K562 (cell line): ENCODE results near the gene RAB31. TPM values are rescaled to one million over a fixed set of nuclear protein-coding genes. Genes with fewer than 3 reads are reported as not detected.

ENCODE experiments used
- ARID1B ChIP-seq: fragments of 450-650 bp; IDR thresholded peaks from 2 replicates; pipeline ENCODE4 v1.6.1; 2016; ENCODE audit warnings: antibody characterized with exemption, mild to moderate bottlenecking, inconsistent platforms
- CTBP1 ChIP-seq: fragments of 450-650 bp; IDR thresholded peaks from 2 replicates; pipeline ENCODE4 v1.6.1; 2016; ENCODE audit warnings: borderline replicate concordance
- DMBX1 ChIP-seq: fragments of 250-450 bp; sonication (Bioruptor Pico); IDR thresholded peaks from 2 replicates; pipeline ENCODE4 v1.8.0; 2022; ENCODE audit warnings: inconsistent platforms, mild to moderate bottlenecking, moderate library complexity, borderline replicate concordance
- EP400 ChIP-seq: fragments of 450-650 bp; IDR thresholded peaks from 2 replicates; pipeline ENCODE4 v1.6.1; 2017; ENCODE audit warnings: antibody characterized with exemption, mild to moderate bottlenecking, moderate library complexity
- FOXP4 ChIP-seq: sonication (generic); formaldehyde crosslinking; IDR thresholded peaks from 2 replicates; pipeline ENCODE4 v1.8.0; 2022; ENCODE audit warnings: mild to moderate bottlenecking, missing genetic modification reagents, borderline replicate concordance
- GABPB1 ChIP-seq: sonication (generic); formaldehyde crosslinking; IDR thresholded peaks from 2 replicates; pipeline ENCODE4 v1.8.0; 2022; ENCODE audit warnings: mild to moderate bottlenecking, missing genetic modification reagents
- GMEB1 ChIP-seq: fragments of 250-450 bp; sonication (Bioruptor Pico); IDR thresholded peaks from 2 replicates; pipeline ENCODE4 v1.4.0; 2020; ENCODE audit warnings: mild to moderate bottlenecking
- HNRNPH1 ChIP-seq: fragments of 200-400 bp; formaldehyde crosslinking; optimal IDR thresholded peaks from 2 replicates; pipeline ENCODE3; 2017; ENCODE audit warnings: low read depth, mild to moderate bottlenecking, low read length, moderate library complexity
- KLF6 ChIP-seq: fragments of 250-450 bp; sonication (Bioruptor Pico); IDR thresholded peaks from 2 replicates; pipeline ENCODE4 v1.4.0; 2020; ENCODE audit warnings: mild to moderate bottlenecking, moderate library complexity, borderline replicate concordance
- RBM15 ChIP-seq: fragments of 200-400 bp; formaldehyde crosslinking; IDR thresholded peaks from 2 replicates; pipeline ENCODE4 v1.6.1; 2018; ENCODE audit warnings: mild to moderate bottlenecking, low read length, moderate library complexity; ENCODE audit not compliant: insufficient read depth
- RNF2 ChIP-seq: sonication (generic); IDR thresholded peaks from 2 replicates; pipeline ENCODE4 v1.6.1; 2016
- RREB1 ChIP-seq: fragments of 250-450 bp; sonication (Bioruptor Pico); IDR thresholded peaks from 2 replicates; pipeline ENCODE4 v1.4.0; 2020
- TCF3 ChIP-seq: sonication (generic); formaldehyde crosslinking; IDR thresholded peaks from 2 replicates; pipeline ENCODE4 v1.4.0; 2020; ENCODE audit warnings: mild to moderate bottlenecking, missing genetic modification reagents
- ZNF311 ChIP-seq: fragments of 250-450 bp; sonication (Bioruptor Pico); IDR thresholded peaks from 2 replicates; pipeline ENCODE4 v1.4.0; 2020; ENCODE audit warnings: mild to moderate bottlenecking, moderate library complexity
- ZNF324 ChIP-seq: fragments of 250-450 bp; sonication (Bioruptor Pico); IDR thresholded peaks from 2 replicates; pipeline ENCODE4 v1.4.0; 2020; ENCODE audit warnings: mild to moderate bottlenecking
- ZNF395 ChIP-seq: fragments of 200-800 bp; sonication (Bioruptor generic); IDR thresholded peaks from 2 replicates; pipeline ENCODE4 v1.6.1; 2017; ENCODE audit warnings: missing genetic modification characterization, missing compliant biosample characterization
- ZNF57 ChIP-seq: fragments of 450-650 bp; formaldehyde crosslinking; IDR thresholded peaks from 2 replicates; pipeline ENCODE4 v1.4.0; 2020; ENCODE audit warnings: mild to moderate bottlenecking, moderate library complexity
- ZNF778 ChIP-seq: fragments of 450-650 bp; formaldehyde crosslinking; IDR thresholded peaks from 2 replicates; pipeline ENCODE4 v1.4.0; 2020; ENCODE audit warnings: mild to moderate bottlenecking, moderate library complexity
- polyA plus RNA-seq, 8 experiments: library from polyadenylated mRNA; depleted of rRNA in 4 of 8; stranded (reverse) in 5 of 8; unstranded in 3 of 8; fragments of >200 nt; fragmentation: Nextera tagmentation in 2 of 8; fragmentation: Illumina TruSeq in 1 of 8; extraction: Ambion mirVana in 2 of 8; extraction: Trizol in 1 of 8; gene quantifications; 2 replicates each; pipeline versions ENCODE4 v1.2.1 to v1.2.3, GENCODE V29; 2011 to 2014; ENCODE audit warnings: inconsistent platforms in 1 of 8, missing spikeins in 1 of 8
- total RNA-seq, 7 experiments: library from RNA; depleted of rRNA in 6 of 7; stranded (reverse); fragments of >200 nt in 6 of 7; fragmentation: Illumina TruSeq in 2 of 7; extraction: Trizol in 2 of 7; gene quantifications; 2 replicates each; pipeline versions ENCODE4 v1.2.1 to v1.2.3, GENCODE V29; 2011 to 2021; ENCODE audit warnings: low replicate concordance in 1 of 7

The RAB31 gene
- total and polyA plus RNA-seq, 9 of the 15 experiments (the other 6 are each of a cell fraction or from before 2014, with no cell fraction given): 20.7 to 70.4 (median 41.3) TPM

- TF ChIP-seq CTBP1: 0 out of 2 replicates have a peak, but pooled peaks have one; percentile 41
- 0 out of 2 replicates have a peak, but pooled peaks have one; percentile 83 for TF ChIP-seq FOXP4
- TF ChIP-seq ZNF778 (CRISPR knock-in tag): no peak
- TF ChIP-seq TCF3: peak; percentile 54
- no peak for TF ChIP-seq GABPB1
- TF ChIP-seq RBM15: no peak
- TF ChIP-seq ARID1B: peak; percentile 60
- TF ChIP-seq ZNF324 (CRISPR knock-in tag): no peak
- 0 out of 2 replicates have a peak, but pooled peaks have one; percentile 43 for TF ChIP-seq EP400
- 0 out of 2 replicates have a peak, but pooled peaks have one; percentile 71 for TF ChIP-seq KLF6 (CRISPR knock-in tag)
- TF ChIP-seq ZNF57 (CRISPR knock-in tag): no peak; the same call in 1 of the 2 replicates
- TF ChIP-seq GMEB1: 0 out of 2 replicates have a peak, but pooled peaks have one; percentile 38
- TF ChIP-seq RNF2: peak; percentile 54; the same call in 1 of the 2 replicates
- peak; percentile 50; the same call in 1 of the 2 replicates for TF ChIP-seq ZNF395 (CRISPR knock-in tag)
- TF ChIP-seq ZNF311: peak; percentile 76
- TF ChIP-seq DMBX1: peak; percentile 40; the same call in 1 of the 2 replicates
- no peak for TF ChIP-seq HNRNPH1
- 0 out of 2 replicates have a peak, but pooled peaks have one; percentile 25 for TF ChIP-seq RREB1 (CRISPR knock-in tag)
Measured at GRCh38 chr18:9758624-9759075, 50.5 kb downstream of the RAB31 start (continued).
